GM21619 (cell line): ENCODE measurements around the gene IQSEC1.

Experiments used
- ATAC-seq: cut with Tn5 transposase; IDR thresholded peaks from one replicate; pipeline ENCODE4 v1.9.1; 2021; ENCODE audit not compliant: unreplicated experiment

IQSEC1 gene

GRCh38 chr3:13069495-13069894 is 3.7 kb downstream of the IQSEC1 start:
- ATAC-seq, result peak; percentile 52

- no peak for ATAC-seq
These were observed 4.8 kb downstream of the IQSEC1 start for GRCh38 chr3:13068269-13069010.

GRCh38 chr3:13067778-13068177 is 5.5 kb downstream of the IQSEC1 start:
- no peak for ATAC-seq

DNA sequence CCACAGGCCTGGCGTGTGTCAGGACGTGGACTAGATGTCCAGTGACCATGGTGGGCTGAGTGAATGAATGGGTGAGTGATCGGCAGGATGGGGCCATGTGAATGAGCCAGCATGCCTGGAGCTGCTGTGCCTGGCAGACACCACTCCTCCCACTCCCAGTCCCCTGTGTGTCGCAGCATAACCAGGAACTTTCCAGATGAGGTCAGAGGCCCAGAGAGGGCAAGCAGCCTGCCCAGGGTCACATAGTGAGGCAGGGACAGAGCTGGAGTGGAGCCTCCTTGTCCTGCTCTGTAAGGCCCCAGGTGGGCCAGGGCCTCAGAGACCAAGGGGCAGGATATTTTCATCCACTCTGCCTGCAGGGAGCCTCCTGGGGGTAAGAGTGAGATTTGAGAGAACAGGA is 6.4 kb downstream of the IQSEC1 start:
- ATAC-seq, result no peak

DNA sequence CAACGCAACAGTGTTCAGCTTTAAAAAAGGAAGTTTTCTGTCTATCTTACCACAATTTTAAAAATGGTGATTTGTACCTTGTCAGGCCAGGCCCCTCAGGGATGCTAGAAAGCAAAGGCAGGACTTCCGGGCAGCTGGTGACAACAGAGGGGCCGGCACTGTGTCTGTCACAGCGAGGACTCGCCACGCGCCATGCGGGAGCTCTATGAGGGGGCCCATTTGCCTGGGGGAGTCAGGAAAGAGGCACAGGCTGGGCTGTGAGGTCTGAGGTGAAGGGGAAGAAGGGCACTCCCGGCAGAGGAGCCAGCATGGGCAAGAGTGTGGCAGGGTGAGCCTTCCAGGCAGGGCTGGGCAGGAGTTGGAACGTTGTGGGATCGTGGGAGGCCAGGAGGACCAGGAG is 7.0 kb downstream of the IQSEC1 start:
- ATAC-seq, result no peak

DNA sequence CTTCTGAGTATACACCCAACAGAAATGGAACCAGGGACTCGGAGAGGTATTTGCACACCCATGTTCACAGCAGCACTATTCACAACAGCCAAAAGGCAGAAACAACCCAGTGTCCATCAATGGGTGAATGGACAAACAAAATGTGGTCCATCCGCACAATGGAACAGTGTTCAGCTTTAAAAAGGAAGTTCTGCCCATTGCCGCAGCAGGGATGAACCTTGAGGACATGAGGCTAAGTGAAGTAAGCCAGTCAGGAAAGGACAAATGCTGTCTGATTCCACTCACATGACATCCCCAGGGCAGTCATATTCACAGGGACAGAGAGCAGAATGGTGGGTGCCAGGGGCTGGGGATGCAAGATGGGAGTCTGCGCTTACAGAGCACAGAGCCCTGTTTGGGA is 7.5 kb downstream of the IQSEC1 start:
- ATAC-seq, result no peak

DNA sequence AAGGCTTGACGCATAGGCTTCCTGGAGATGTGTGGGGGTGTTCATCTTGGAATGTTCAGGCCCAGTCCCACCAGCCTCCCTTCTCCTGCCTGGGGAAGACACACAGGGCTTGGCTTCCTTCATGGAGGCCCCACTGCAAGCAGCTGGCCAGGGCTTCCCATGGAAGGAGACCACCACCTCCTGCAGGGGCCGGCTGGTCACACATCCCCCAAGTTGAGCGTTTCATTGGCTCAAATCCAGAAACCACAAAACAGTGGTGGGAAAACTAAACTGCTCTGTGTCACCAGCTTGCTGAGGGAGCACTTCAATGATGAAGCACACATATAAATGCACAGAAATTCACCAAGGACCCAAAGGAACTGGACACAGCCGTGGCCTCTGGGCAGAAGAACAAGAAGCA is 8.3 kb downstream of the IQSEC1 start:
- no peak for ATAC-seq

DNA sequence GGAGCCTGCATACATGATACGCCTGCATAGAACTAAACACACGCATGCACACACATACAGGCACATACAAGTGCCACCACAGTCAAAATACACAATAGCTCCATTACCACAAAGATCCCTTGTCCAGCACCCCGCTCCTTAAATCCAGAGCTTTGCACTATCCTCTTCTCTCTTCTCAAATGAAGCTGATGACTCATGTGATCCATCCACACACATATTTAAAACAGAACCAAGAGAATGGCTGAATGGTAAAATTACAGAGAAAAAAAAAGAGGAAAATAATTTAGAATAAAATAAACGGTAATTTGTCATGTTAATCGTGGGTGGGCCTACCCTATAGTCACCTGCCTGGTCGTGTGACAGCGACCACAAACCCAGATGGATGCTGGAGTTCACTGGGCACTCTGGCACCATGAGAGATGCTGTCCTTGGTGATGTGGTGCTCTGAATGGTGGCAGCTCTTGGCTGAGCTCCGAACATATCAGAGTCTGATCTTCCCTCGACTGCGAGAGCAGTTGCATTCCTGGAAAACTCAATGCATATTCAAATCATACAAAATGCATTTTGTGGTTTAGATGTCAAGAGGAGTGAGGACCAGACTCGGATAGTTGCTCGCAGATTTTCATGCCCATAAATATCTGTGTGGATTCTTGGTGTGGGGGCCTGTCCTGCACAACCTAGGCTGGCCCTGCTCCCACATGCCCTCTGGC is 8.9 kb downstream of the IQSEC1 start:
- no peak for ATAC-seq

- ATAC-seq, result no peak
These were observed 10.0 kb downstream of the IQSEC1 start for GRCh38 chr3:13063225-13063624.

DNA sequence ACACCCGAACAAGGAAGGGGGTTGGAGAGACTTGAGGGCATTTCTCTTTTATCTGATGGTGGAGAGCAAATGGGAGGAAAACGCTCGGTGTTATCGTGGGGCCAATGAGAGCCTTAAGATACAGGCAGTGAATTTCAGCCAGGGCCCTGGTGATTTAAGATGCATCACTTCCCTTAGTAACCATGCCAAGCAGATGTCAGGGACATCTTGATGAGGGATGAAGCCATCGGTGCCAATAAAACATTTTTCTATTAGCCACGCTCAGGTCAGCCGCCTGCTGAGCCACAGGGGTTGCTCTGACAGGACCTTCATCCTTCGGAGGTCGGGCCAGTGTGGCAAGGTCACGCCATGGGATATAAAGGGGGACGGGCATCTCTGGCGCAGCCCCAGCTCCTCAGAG is 10.6 kb downstream of the IQSEC1 start:
- ATAC-seq, result no peak

DNA sequence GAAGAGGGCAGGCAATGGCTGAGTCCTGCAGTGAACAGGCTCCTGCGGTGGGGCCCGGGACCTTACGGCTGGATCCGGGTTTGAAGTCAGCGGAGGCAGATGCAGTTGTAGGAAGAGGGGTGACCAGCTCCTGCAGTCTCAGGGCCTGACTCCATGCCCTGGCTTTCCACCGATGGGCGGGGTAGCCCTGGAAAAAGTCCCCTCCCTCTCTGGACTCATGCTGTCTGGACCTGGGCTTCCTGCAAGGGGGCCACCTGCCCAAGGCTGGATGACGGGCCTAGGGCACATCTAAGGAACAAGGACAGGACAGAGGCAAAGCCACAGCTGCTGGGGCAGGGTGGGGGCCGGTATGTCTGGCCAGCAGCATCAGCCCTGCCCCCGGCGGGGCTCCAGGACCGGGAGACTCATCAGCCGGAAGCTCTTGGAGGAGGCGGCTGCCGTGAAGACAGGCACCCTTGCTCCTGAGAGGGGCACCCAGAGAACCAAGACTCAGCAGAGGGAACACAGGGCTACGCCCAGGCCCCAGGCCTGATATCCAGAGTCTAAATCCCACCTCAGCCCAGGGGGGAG is 12.8 kb downstream of the IQSEC1 start:
- ATAC-seq, result no peak

GRCh38 chr3:13058346-13059120 is 14.7 kb downstream of the IQSEC1 start:
- no peak for ATAC-seq

GRCh38 chr3:13057282-13058040 is 15.8 kb downstream of the IQSEC1 start:
- ATAC-seq, result no peak

DNA sequence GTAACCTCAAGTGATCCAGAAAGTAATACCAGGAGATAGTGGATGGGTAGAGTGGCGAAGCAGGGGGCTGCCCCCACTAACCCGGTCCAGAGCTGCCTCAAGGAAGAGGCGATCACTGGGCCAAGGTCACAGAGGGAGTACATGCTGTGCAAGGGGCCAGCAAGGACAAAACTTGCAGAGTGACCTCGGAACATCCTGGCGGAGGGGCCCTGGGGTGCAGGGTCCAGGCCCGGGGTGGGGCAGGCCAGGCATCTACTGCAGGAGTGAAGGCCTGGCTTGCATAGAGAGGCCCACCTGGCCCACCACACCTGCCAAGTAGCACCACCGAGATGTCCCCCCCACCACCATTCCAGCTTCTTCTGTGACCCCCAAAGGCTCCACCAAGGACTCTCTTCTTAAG is 17.6 kb downstream of the IQSEC1 start:
- no peak for ATAC-seq

DNA sequence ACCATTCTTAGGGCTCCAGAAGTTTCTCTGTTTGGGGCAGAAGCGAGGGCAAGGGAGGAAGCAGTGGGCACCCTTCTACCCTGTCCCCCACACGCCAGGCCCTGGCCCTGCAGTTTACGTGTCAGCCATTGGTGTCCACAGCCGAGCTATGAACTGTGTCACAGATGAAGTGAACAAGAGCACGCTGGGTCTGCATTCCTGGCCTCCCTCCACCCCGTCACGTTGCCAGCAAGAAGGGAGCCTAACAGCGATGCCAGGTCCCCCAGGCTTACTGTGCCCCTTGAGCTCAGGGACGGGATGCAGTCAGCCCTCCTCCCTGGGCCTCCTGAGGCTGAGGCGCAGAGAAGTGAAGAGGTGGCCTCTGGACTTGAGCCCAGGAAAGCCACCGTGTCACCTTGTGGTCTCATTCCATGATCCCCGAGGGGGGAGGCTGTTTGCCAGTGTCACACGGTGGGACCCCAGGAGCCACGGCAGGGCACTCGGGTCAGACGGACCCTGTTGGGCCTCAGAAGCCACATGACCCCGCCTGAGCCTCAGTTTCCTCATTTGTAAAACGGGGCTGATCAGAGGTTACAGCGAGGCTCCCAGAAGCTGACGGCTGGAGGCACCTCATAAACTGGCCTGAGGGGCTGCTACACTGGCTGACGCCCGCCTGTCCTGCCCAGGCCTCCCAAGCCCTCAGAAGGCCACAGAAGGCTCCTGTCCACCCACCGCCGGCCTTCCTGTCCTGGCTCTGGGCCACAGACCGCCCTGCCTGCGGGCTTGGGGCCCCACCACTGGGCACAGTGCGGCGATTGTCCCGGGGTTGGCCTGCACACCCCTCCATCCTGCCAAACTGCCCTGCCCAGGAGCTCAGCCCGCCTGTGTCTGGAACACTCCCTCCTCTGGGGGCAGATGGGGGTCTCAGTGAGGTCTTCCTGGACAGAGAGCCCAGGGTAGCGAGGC is 18.6 kb downstream of the IQSEC1 start:
- ATAC-seq, result no peak

- no peak for ATAC-seq
These were observed 19.3 kb downstream of the IQSEC1 start for GRCh38 chr3:13053893-13054292.

GRCh38 chr3:13053420-13053819 is 19.8 kb downstream of the IQSEC1 start:
- no peak for ATAC-seq

DNA sequence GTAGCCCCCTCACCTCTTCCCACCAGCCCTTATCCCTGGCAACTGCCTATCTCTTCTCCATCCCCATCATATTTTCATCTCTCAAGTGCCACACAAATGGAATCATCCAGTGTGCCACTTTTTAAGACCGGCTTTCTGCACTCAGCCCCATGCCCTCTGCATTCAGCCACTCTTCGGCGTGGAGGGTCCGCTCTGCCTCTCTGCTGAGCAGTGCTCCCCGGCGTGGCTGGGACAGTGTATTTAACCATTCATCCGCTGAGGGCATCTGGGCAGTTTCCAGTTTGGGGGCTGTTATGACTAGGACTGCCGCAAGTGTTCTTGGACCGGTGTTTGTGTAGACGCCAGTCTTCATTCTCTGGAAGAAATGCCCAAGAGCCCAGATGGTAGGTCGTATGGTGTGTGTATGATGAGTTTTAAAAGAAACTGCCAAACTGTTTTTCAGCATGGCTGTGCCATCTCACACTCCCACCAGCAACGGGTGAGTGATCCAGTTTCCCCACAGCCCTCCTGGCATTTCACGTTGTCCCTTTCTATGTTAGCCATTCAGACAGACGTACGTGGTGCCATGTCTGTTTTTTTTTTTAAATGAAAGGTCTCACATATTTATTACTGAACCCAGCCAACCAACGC is 20.9 kb downstream of the IQSEC1 start:
- ATAC-seq, result no peak

DNA sequence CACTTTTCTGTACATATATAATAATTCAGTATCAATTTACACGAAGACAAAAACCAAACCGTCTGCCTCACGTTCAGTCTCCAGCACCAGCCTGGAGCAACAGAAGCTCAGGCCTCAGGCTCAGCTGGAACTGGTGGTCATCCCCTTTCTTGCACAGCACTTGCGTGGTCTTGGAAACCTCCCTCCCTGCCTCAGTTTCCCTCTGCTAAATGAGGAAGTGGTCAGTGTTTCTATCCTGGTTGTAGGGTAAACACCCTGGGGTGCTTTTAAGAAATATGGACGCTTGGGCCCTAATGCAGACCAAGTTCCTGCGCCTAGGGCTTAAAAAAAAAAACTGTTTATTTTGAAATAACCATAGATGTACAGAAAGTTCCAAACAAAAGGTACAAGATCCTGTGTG is 21.6 kb downstream of the IQSEC1 start:
- no peak for ATAC-seq
